K562 (cell line): ENCODE results near the gene GABARAP.

Experiments
- PATZ1 ChIP-seq: fragments of 250-450 bp; sonication (Bioruptor Pico); IDR thresholded peaks from 2 replicates; pipeline ENCODE4 v1.5.0; 2020; ENCODE audit warnings: mild to moderate bottlenecking, borderline replicate concordance
- STAG1 ChIP-seq: sonication (generic); formaldehyde crosslinking; IDR thresholded peaks from 2 replicates; pipeline ENCODE4 v1.5.0; 2020; ENCODE audit warnings: missing genetic modification reagents, borderline replicate concordance
- YBX1 ChIP-seq: fragments of 450-650 bp; IDR thresholded peaks from 2 replicates; pipeline ENCODE4 v1.7.1; 2016; ENCODE audit warnings: mild to moderate bottlenecking
- ZFX ChIP-seq: sonication (generic); formaldehyde crosslinking; IDR thresholded peaks from 2 replicates; pipeline ENCODE4 v1.8.0; 2022; ENCODE audit warnings: mild to moderate bottlenecking, missing genetic modification reagents, moderate library complexity

GRCh38 chr17:7222972-7223292 is 19.3 kb downstream of the GABARAP start:
- no peak for TF ChIP-seq YBX1
- no peak for TF ChIP-seq PATZ1 (CRISPR knock-in tag)
- no peak for TF ChIP-seq STAG1 (CRISPR knock-in tag)
- TF ChIP-seq ZFX (CRISPR knock-in tag), result no peak
